LHCN-M2 (cell line): Measurements from ENCODE around the gene COQ8B. TPM values are rescaled to one million over a fixed set of nuclear protein-coding genes. Genes with fewer than 3 reads are reported as not detected.
A peak's percentile ranks its signal among the peaks of the same experiment; 100 is the strongest.

Experiments
- DNase-seq: peaks from one replicate; pipeline ENCODE4 v3.0.0-alpha.2; 2012; ENCODE audit warnings: low read depth
- total RNA-seq: library from RNA; depleted of rRNA; stranded (reverse); fragments of >200 nt; gene quantifications from 2 replicates; pipeline ENCODE4 v1.2.3, GENCODE V29; 2014

Gene COQ8B
- total RNA-seq, 1 experiment from 2014 or later = 54.7 TPM

- no peak for DNase-seq
Measured at GRCh38 chr19:40717880-40718773, 1.4 kb upstream of the COQ8B start.

- DNase-seq = no peak
Measured at GRCh38 chr19:40717325-40717879, 716 bp upstream of the COQ8B start.

GRCh38 chr19:40716031-40716481, 630 bp downstream of the COQ8B start:
- no peak for DNase-seq

- DNase-seq = peak; percentile 87
Measured at GRCh38 chr19:40714441-40715299, 2.0 kb downstream of the COQ8B start.

GRCh38 chr19:40713939-40714338, 2.7 kb downstream of the COQ8B start:
- no peak for DNase-seq

GRCh38 chr19:40709817-40710216, 6.9 kb downstream of the COQ8B start:
- DNase-seq = no peak

- no peak for DNase-seq
Measured at GRCh38 chr19:40707615-40708014, 9.1 kb downstream of the COQ8B start.

GRCh38 chr19:40705950-40706619, 10.6 kb downstream of the COQ8B start:
- no peak for DNase-seq

- no peak for DNase-seq
Measured at GRCh38 chr19:40705362-40705651, 11.4 kb downstream of the COQ8B start.

- DNase-seq = no peak
Measured at GRCh38 chr19:40704491-40705361, 12.0 kb downstream of the COQ8B start.

- DNase-seq = no peak
Measured at GRCh38 chr19:40703029-40703755, 13.5 kb downstream of the COQ8B start.

GRCh38 chr19:40702337-40703012, 14.2 kb downstream of the COQ8B start:
- DNase-seq = no peak

- DNase-seq = no peak
Measured at GRCh38 chr19:40701758-40702157, 14.9 kb downstream of the COQ8B start.

- no peak for DNase-seq
Measured at GRCh38 chr19:40700083-40700482, 16.6 kb downstream of the COQ8B start.

GRCh38 chr19:40697007-40697406, 19.7 kb downstream of the COQ8B start:
- DNase-seq = no peak

- DNase-seq = no peak
Measured at GRCh38 chr19:40695881-40696280, 20.8 kb downstream of the COQ8B start.

- DNase-seq = no peak
Measured at GRCh38 chr19:40693896-40694295, 22.8 kb downstream of the COQ8B start.

GRCh38 chr19:40693150-40693788, 23.4 kb downstream of the COQ8B start:
- no peak for DNase-seq

- DNase-seq = no peak
Measured at GRCh38 chr19:40692212-40692551, 24.5 kb downstream of the COQ8B start.
